ENCODE data around the gene SH3RF1. TPM values are rescaled to one million over a fixed set of nuclear protein-coding genes. Genes with fewer than 3 reads are reported as not detected.

Gene SH3RF1
- total RNA-seq, 1 donor from 2014 or later = 17.1 TPM

- Histone ChIP-seq H2AFZ (replicated peaks) (no peak overlapping the region), H3K4me3 (no peak overlapping the region), H4K20me1 (ENCODE audit: low read depth) (no peaks in the 10 kb centered on the region), H3K79me2 (ENCODE audit: low read depth) (no peaks in the 10 kb centered on the region), H3K27ac (no peak overlapping the region), H3K36me3 (no peaks in the 10 kb centered on the region), H3K27me3 (no peaks in the 10 kb centered on the region), H3K9me3 (ENCODE audit: low read depth) (no peaks in the 10 kb centered on the region), H3K4me1 (peaks cover 16% of the 10 kb centered on the region), H3K4me2 (no peak overlapping the region), H3F3A (ENCODE audit: low read depth) (peaks cover 16% of the 10 kb centered on the region), H3K9ac (no peak overlapping the region)
- Mint-ChIP-seq H3K27me3 (ENCODE audit: insufficient read depth, low read depth) (peaks cover 2% of the 10 kb centered on the region), H3K36me3 (peaks cover 2% of the 10 kb centered on the region), H3K4me1 (peaks cover 20% of the 10 kb centered on the region), H3K9me3 (peaks cover 7% of the 10 kb centered on the region), H3K27ac (no peak overlapping the region), H3K4me3 (no peak overlapping the region)
- no peak for TF ChIP-seq EZH2phosphoT487 (IDR thresholded peaks at IDR 0.05)
- no peak for TF ChIP-seq EZH2 (IDR thresholded peaks at IDR 0.05)
- no peak for TF ChIP-seq CTCF (IDR thresholded peaks at IDR 0.05)
- no peak for DNase-seq (ENCODE audit: low spot score)
Measured at GRCh38 chr4:169074117-169074516, 196.6 kb downstream of the SH3RF1 start.

GRCh38 chr4:169071747-169072146, 199.0 kb downstream of the SH3RF1 start:
- Histone ChIP-seq H3K27me3 (no peaks in the 10 kb centered on the region), H3K4me1 (peaks cover 16% of the 10 kb centered on the region), H2AFZ (replicated peaks) (no peak overlapping the region), H3K79me2 (ENCODE audit: low read depth) (no peaks in the 10 kb centered on the region), H3K4me2 (no peak overlapping the region), H3F3A (ENCODE audit: low read depth) (peaks cover 16% of the 10 kb centered on the region), H3K36me3 (no peaks in the 10 kb centered on the region), H4K20me1 (ENCODE audit: low read depth) (no peaks in the 10 kb centered on the region), H3K27ac (no peak overlapping the region), H3K9ac (no peak overlapping the region), H3K9me3 (ENCODE audit: low read depth) (no peaks in the 10 kb centered on the region), H3K4me3 (no peak overlapping the region)
- Mint-ChIP-seq H3K36me3 (peaks cover 2% of the 10 kb centered on the region), H3K9me3 (no peaks in the 10 kb centered on the region), H3K27ac (no peak overlapping the region), H3K27me3 (ENCODE audit: insufficient read depth, low read depth) (peaks cover 2% of the 10 kb centered on the region), H3K4me3 (no peak overlapping the region), H3K4me1 (peaks cover 24% of the 10 kb centered on the region)
- DNase-seq (ENCODE audit: low spot score) = no peak
- TF ChIP-seq EZH2phosphoT487 (IDR thresholded peaks at IDR 0.05) (no peak), EZH2 (IDR thresholded peaks at IDR 0.05) (no peak), CTCF (IDR thresholded peaks at IDR 0.05) (no peak)

- H3K27me3 ChIP-seq = no peaks in the 10 kb centered on the region
- H3F3A ChIP-seq (ENCODE audit: low read depth) = peaks cover 16% of the 10 kb centered on the region
- no peaks in the 10 kb centered on the region for H3K36me3 Mint-ChIP-seq
- no peak overlapping the region for H3K9ac ChIP-seq
- H3K4me1 Mint-ChIP-seq = peaks cover 24% of the 10 kb centered on the region
- H3K4me3 Mint-ChIP-seq = no peak overlapping the region
- no peaks in the 10 kb centered on the region for H3K79me2 ChIP-seq (ENCODE audit: low read depth)
- H3K4me1 ChIP-seq = peaks cover 16% of the 10 kb centered on the region
- H3K36me3 ChIP-seq = no peaks in the 10 kb centered on the region
- H3K27ac Mint-ChIP-seq = no peak overlapping the region
- H3K27ac ChIP-seq = no peak overlapping the region
- peak overlapping the region; percentile 47 for H3K4me2 ChIP-seq
- peaks cover 2% of the 10 kb centered on the region for H3K27me3 Mint-ChIP-seq (ENCODE audit: insufficient read depth, low read depth)
- no peaks in the 10 kb centered on the region for H3K9me3 ChIP-seq (ENCODE audit: low read depth)
- no peak for TF ChIP-seq CTCF (IDR thresholded peaks at IDR 0.05)
- no peak for TF ChIP-seq EZH2phosphoT487 (IDR thresholded peaks at IDR 0.05)
- no peak for TF ChIP-seq EZH2 (IDR thresholded peaks at IDR 0.05)
- no peak overlapping the region for H2AFZ ChIP-seq (replicated peaks)
- no peak for DNase-seq (ENCODE audit: low spot score)
- H3K9me3 Mint-ChIP-seq = no peaks in the 10 kb centered on the region
- no peaks in the 10 kb centered on the region for H4K20me1 ChIP-seq (ENCODE audit: low read depth)
- no peak overlapping the region for H3K4me3 ChIP-seq
Measured at GRCh38 chr4:169070895-169071218, 199.9 kb downstream of the SH3RF1 start.

Data from neural progenitor cell (in vitro differentiated cells).